HEK293T (cell line): ENCODE measurements around the gene STIL.

Source experiments
- CTBP1 ChIP-seq: fragments of 450-650 bp; IDR thresholded peaks from 2 replicates; pipeline ENCODE4 v1.6.1; 2016; ENCODE audit warnings: borderline replicate concordance
- SP1 ChIP-seq: fragments of 450-650 bp; IDR thresholded peaks from 2 replicates; pipeline ENCODE4 v1.6.1; 2017

DNA sequence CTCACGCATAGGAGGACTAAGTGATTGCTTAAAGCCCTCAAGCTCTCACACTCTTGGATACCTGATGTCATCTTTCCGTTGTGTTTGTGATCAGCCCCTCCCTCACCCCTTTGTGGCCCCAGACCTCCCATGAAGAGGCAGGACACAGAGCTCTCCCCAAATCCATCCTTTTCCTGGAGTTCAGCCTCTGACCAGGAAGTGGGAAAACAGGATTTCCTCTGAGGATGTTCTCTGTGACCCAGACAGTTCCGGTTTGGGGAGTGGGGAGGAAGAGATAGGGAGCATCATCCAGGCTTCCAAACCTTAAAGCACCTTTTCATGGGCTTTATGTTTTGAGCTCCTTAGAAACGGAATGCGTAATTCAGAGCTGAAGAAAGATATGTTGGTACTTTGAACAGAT lies 70.0 kb downstream of the STIL start:
- TF ChIP-seq SP1: no peak
- no peak for TF ChIP-seq CTBP1
